Measurements from ENCODE around the gene HBA2.

DNA sequence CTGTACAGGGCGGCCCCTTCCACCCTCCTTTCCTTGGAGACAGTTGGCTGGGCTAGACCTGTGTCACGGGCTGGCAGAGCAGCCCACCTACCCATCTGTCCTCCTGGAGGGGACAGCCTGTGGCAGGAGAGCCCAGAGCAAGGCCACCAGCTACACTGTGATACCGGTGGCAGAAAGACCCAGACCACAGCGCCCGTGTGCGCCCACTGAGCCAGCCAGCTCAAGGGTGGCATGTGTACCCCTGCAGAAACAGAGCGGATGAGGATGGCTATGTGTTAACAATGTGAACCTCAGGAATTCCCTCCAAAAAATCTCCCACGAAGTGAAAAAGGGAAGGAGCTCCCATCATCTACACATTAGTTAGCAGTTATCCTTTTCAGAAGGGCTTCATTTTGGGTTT, 14.7 kb downstream of the HBA2 start:
- no peak for TF ChIP-seq ISL1 (CRISPR knock-in tag; IDR thresholded peaks at IDR 0.05)
- TF ChIP-seq, protein P1, sequence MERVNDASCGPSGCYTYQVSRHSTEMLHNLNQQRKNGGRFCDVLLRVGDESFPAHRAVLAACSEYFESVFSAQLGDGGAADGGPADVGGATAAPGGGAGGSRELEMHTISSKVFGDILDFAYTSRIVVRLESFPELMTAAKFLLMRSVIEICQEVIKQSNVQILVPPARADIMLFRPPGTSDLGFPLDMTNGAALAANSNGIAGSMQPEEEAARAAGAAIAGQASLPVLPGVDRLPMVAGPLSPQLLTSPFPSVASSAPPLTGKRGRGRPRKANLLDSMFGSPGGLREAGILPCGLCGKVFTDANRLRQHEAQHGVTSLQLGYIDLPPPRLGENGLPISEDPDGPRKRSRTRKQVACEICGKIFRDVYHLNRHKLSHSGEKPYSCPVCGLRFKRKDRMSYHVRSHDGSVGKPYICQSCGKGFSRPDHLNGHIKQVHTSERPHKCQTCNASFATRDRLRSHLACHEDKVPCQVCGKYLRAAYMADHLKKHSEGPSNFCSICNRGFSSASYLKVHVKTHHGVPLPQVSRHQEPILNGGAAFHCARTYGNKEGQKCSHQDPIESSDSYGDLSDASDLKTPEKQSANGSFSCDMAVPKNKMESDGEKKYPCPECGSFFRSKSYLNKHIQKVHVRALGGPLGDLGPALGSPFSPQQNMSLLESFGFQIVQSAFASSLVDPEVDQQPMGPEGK (CRISPR knock-in tag; IDR thresholded peaks at IDR 0.05; ENCODE audit: borderline replicate concordance), result no peak
- TF ChIP-seq ZC3H10 (CRISPR knock-in tag; IDR thresholded peaks at IDR 0.05), result no peak
- TF ChIP-seq ZNF565 (CRISPR knock-in tag; conservative IDR thresholded peaks at IDR 0.05; ENCODE audit: low read depth), result no peak
- TF ChIP-seq ESRRG (CRISPR knock-in tag; IDR thresholded peaks at IDR 0.05), result no peak
- TF ChIP-seq, protein P2, sequence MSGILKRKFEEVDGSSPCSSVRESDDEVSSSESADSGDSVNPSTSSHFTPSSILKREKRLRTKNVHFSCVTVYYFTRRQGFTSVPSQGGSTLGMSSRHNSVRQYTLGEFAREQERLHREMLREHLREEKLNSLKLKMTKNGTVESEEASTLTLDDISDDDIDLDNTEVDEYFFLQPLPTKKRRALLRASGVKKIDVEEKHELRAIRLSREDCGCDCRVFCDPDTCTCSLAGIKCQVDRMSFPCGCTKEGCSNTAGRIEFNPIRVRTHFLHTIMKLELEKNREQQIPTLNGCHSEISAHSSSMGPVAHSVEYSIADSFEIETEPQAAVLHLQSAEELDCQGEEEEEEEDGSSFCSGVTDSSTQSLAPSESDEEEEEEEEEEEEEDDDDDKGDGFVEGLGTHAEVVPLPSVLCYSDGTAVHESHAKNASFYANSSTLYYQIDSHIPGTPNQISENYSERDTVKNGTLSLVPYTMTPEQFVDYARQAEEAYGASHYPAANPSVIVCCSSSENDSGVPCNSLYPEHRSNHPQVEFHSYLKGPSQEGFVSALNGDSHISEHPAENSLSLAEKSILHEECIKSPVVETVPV (CRISPR knock-in tag; IDR thresholded peaks at IDR 0.05), result no peak

Data from SK-N-SH treated with all-trans-retinoic acid at 6 μM for 48 hours (cell line).